ENCODE results near the gene WWOX.

- no peak for TF ChIP-seq CTCF (conservative IDR thresholded peaks at IDR 0.05)
- no peak for TF ChIP-seq EZH2 (IDR thresholded peaks at IDR 0.05; ENCODE audit: low read depth)
Measured at GRCh38 chr16:78594191-78594590, 494.7 kb downstream of the WWOX start.

All from PC-9 (cell line).